GM18868 (cell line): ENCODE results near the gene ALAD.

Experiments
- ATAC-seq: cut with Tn5 transposase; IDR thresholded peaks from one replicate; pipeline ENCODE4 v1.9.1; 2021; ENCODE audit warnings: mild to moderate bottlenecking, moderate library complexity; ENCODE audit not compliant: unreplicated experiment

ALAD gene

GRCh38 chr9:113350107-113350661, 50.9 kb downstream of the ALAD start:
- ATAC-seq: peak; percentile 14

GRCh38 chr9:113349445-113350094, 51.5 kb downstream of the ALAD start, which contains the start of gene BSPRY:
BSPRY (plus strand) TSS chr9:113349541; CDS start chr9:113349580, 39 bp downstream.
- peak; percentile 43 for ATAC-seq

- no peak for ATAC-seq
These were observed 52.0 kb downstream of the ALAD start for GRCh38 chr9:113349066-113349444.

- ATAC-seq: no peak
These were observed 52.6 kb downstream of the ALAD start for GRCh38 chr9:113348437-113348836.

- ATAC-seq: no peak
These were observed 55.4 kb downstream of the ALAD start for GRCh38 chr9:113345671-113346070.

GRCh38 chr9:113345190-113345589, 55.9 kb downstream of the ALAD start:
- no peak for ATAC-seq

- ATAC-seq: no peak
These were observed 57.3 kb downstream of the ALAD start for GRCh38 chr9:113343732-113344231.

GRCh38 chr9:113341712-113342410, 59.2 kb downstream of the ALAD start:
- ATAC-seq: no peak

- ATAC-seq: peak; percentile 99
These were observed 60.9 kb downstream of the ALAD start, which contains the start of gene WDR31 for GRCh38 chr9:113340011-113340699. WDR31 (minus strand) TSS chr9:113340275; CDS start chr9:113332022, 8,253 bp downstream.

- ATAC-seq: no peak
These were observed 63.4 kb downstream of the ALAD start for GRCh38 chr9:113337714-113338113.
